ENCODE measurements around the gene ROBO1.

The ROBO1 gene

GRCh38 chr3:78645628-78646310 lies 1122.0 kb downstream of the ROBO1 start:
- peak; percentile 86 for DNase-seq

DNA sequence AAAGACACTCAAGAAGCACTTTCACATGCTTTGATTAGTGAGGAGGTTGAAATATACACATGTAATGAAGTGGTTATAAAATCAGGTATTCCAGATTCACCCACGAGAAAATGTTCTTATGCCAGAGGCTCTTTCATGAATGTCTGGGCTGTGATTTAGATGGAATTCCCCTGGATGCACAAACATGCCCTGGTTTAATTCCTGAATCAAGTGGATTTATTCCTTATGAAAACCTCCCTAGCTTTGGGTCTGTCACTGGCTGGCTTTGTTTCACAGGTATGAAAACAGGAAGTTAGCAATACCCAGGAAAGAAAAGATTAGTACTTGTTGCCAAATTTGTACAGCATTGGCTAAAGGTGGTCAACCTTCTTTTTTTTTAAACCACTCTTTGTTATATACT lies 1123.0 kb downstream of the ROBO1 start:
- no peak for DNase-seq

GRCh38 chr3:78642226-78643035 lies 1125.4 kb downstream of the ROBO1 start:
- peak; percentile 49 for DNase-seq

- DNase-seq, result no peak
Observed at GRCh38 chr3:78641703-78642102, 1126.1 kb downstream of the ROBO1 start.

GRCh38 chr3:78634316-78634715 lies 1133.5 kb downstream of the ROBO1 start:
- no peak for DNase-seq

DNA sequence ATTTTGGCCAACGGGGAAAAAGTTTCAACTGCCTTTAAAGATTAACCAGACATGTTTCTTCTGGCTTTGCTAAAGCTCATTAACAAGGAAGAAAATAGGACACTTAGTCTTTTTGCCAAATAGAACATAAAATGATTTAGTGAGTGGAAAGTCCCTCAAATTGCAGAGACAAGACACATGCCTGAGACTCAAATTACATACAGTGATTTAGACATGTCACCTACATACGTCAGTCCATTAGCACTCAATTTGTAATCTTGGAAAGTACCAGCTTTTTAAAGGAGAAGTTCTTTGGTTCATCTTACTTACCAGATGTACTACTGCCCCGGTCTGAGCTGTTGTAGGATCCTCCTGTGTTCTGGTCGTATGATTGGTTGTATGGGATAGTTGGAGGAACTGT lies 1134.2 kb downstream of the ROBO1 start:
- no peak for DNase-seq

- no peak for DNase-seq
Observed at GRCh38 chr3:78632925-78633553, 1134.8 kb downstream of the ROBO1 start.

- DNase-seq, result no peak
Observed at GRCh38 chr3:78629544-78629943, 1138.3 kb downstream of the ROBO1 start.

DNA sequence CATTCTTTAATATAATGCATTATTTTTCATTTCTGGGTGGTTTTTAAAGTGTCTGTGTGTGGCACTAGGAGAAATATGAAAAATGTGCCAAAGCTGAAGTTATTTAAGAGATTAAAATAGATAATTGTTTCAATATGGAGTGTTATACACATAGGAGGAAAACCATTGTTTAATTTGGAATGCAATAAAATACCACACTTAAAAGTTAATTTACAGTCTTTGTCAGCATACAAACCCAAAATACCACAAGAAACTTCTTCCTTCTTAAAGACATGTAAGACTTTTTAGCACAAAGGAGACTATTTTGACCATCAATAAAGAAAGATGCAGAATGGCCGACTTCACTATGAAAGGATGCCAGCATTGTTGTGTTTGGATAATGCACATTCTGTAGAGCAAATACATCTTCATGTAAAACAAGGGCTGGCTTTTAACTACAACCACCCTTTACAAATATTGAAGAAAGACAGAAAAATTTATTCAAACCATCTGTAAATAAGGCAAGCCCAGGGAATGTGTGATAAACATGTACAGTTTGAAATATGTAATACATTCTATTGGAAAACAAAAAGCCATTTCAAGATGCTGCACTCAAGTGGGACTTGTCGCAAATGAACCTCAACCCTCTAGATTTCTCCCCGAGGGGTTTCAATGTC lies 1146.6 kb downstream of the ROBO1 start:
- DNase-seq, result no peak

DNA sequence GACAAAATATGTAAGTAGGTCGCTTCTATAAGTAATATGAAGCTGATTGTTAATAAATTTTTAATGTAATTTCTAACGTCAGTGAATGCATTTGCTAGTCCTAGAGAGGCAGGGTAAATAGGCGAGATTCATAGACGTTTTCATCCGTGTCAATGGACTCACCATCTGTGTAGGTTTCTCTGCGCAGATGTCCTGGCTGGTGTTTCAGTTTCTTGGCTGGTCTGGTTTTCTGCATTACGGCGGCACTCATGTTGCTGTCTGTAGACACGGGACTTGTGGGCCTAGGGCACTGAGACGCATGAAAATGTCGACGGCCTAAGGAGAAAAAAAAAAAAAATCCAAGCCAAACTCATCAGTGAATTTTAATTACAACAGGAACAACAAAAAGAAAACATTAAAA lies 1153.3 kb downstream of the ROBO1 start:
- DNase-seq, result no peak

- no peak for DNase-seq
Observed at GRCh38 chr3:78613421-78613879, 1154.3 kb downstream of the ROBO1 start.

GRCh38 chr3:78611278-78611677 lies 1156.5 kb downstream of the ROBO1 start:
- DNase-seq, result no peak

DNA sequence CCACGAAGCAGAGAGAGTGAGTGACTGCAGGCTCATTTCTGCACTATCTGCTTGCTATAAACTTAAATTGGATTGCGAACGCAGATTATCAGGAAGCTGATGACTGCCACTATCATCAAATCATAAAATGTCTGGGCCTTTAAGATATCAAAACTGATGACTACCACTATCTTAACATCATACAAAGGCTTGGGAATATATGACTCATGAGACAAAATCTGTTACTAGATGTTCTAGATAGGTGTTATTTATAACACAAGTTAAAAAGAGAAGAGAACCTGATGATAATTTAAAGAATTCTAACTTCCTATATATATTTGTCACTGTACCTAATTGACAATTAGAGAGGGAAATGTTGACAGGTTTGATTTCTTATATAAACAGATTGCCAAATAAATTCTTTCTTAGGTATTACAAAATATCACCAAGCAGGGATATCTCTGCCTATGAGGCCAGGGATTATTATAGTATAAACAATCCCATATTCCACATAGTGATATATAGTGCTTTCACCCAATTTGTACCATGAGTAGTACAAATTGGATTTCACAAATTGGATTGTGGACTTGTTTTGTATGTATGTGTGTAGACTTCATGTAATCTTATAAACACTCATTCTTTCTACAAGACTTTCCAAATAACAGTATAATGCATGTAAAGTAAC lies 1157.2 kb downstream of the ROBO1 start:
- DNase-seq, result no peak

GRCh38 chr3:78606756-78607155 lies 1161.0 kb downstream of the ROBO1 start:
- no peak for DNase-seq

GRCh38 chr3:78605178-78605577 lies 1162.6 kb downstream of the ROBO1 start:
- DNase-seq, result no peak

DNA sequence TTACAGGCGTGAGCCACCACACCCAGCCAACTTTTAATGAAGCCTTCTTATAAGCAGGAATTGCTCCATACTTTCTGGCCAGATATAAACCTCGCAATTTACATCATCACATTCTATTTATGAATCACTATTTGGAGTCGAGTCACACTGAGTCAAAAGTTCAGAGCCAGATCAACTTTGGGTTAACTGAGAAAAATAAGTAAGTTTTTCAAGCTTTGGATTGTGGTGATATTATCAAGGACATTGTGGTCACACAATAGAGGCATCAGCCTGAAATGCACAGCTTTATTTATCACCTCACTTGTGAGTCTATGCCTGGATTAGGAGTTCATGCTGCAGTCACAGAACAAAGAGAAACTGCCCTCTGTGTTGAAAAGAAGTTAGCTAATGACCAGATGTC lies 1163.5 kb downstream of the ROBO1 start:
- no peak for DNase-seq

GRCh38 chr3:78601249-78601648 lies 1166.5 kb downstream of the ROBO1 start:
- no peak for DNase-seq

- DNase-seq, result no peak
Observed at GRCh38 chr3:78589778-78590177, 1178.0 kb downstream of the ROBO1 start.

DNA sequence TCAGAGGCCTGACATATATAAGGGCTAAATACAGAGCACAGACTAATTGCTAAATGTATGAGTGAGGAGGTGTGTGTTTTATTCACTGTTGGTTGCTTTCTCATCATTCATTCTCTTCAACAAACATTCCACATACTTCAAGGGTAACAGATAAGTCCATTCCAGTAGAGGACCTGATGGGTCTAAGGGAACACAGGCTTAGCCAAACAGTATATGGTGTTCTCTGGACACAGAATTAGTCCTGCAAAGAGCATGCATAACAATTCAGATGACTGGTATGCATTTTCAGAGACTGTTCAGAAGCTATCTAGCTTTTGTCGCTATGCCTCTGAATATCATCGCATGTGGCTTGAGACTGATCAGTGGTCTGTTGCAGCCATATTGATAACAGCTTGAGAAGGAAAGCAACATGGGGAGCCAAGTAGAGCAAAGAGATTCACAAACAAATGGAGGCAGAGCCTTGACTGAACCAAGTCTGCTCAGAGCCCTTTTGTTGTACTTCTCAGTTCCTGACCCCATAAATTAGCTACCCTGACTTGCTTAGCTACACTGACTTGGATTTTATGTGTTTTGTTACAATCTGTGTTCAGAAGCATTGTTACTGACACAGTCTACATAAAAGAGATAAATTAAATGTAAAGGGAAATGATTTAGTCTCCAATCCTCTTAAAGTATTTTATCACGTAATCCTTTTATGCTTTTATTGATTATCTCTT lies 1178.7 kb downstream of the ROBO1 start:
- DNase-seq, result no peak

DNA sequence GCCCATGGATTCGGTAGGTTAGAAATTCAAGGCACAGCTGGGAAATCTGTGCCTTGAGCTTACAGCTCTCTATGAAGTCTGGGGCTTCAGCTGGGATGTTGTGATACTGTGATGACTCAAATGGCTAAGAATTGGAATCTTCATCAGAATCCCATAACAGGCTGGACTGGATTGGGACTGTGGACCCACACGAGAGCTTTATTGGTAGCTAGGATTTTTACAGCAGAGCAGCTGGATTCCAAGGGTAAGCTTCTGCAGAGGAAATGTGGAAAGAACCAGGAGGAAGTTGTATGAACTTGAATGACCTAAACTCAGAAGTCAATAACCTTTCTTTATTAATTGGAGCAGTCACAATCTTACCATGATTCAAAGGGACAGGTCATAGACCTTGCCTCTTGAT lies 1187.1 kb downstream of the ROBO1 start:
- no peak for DNase-seq

GRCh38 chr3:78571486-78571885 lies 1196.3 kb downstream of the ROBO1 start:
- no peak for DNase-seq

DNA sequence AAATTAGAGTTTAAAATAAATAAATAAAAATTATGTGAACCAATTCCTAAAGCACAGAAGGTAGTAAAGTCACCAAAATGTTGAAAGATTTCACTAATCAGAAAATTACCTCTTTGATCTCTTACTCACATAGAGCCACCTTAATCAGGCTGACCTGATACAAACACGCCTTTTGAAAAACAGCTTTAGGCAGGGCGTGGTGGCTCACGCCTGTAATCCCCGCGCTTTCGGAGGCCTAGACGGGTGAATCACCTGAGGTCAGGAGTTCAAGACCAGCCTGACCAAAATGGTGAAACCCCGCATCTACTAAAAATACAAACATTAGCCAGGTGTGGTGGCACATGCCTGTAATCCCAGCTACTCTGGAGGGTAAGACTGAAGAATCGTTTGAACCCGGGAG lies 1197.3 kb downstream of the ROBO1 start:
- no peak for DNase-seq

Data from hematopoietic multipotent progenitor cell treated with erythropoietin and hydrocortisone succinate and interleukin-3 and kit ligand, for 6 days (in vitro differentiated cells).